ENCODE measurements around the gene PAQR5.
A peak's percentile ranks its signal among the peaks of the same experiment; 100 is the strongest.
"Not testable (repeated sequence)": the region's sequence is repeated elsewhere in the genome, so short reads cannot be mapped to it uniquely, and the experiment has no call there.

PAQR5 gene

GRCh38 chr15:69298697-69299441, at the start of gene PAQR5:
PAQR5 (plus strand) TSS chr15:69298912; CDS start chr15:69360081, 61,169 bp downstream.
- peak; percentile 37 for DNase-seq

- DNase-seq, result no peak
Measured at GRCh38 chr15:69253156-69253555, 45.6 kb upstream of the PAQR5 start.

GRCh38 chr15:69265347-69265955, 33.3 kb upstream of the PAQR5 start:
- peak; percentile 42 for DNase-seq

GRCh38 chr15:69271217-69271616, 27.5 kb upstream of the PAQR5 start:
- no peak for DNase-seq

- DNase-seq, result no peak
Measured at GRCh38 chr15:69272139-69272538, 26.6 kb upstream of the PAQR5 start.

- DNase-seq, result no peak
Measured at GRCh38 chr15:69272891-69273290, 25.8 kb upstream of the PAQR5 start.

- DNase-seq, result no peak
Measured at GRCh38 chr15:69275074-69275670, 23.5 kb upstream of the PAQR5 start.

- no peak for DNase-seq
Measured at GRCh38 chr15:69275933-69276560, 22.7 kb upstream of the PAQR5 start.

- DNase-seq, result no peak
Measured at GRCh38 chr15:69277316-69277715, 21.4 kb upstream of the PAQR5 start.

- no peak for DNase-seq
Measured at GRCh38 chr15:69279636-69280035, 19.1 kb upstream of the PAQR5 start.

GRCh38 chr15:69280783-69281182, 17.9 kb upstream of the PAQR5 start:
- no peak for DNase-seq

- DNase-seq, result no peak
Measured at GRCh38 chr15:69282104-69282743, 16.5 kb upstream of the PAQR5 start.

GRCh38 chr15:69285834-69286233, 12.9 kb upstream of the PAQR5 start:
- no peak for DNase-seq

GRCh38 chr15:69288011-69288410, 10.7 kb upstream of the PAQR5 start:
- no peak for DNase-seq

- DNase-seq, result no peak
Measured at GRCh38 chr15:69288531-69289341, 10.0 kb upstream of the PAQR5 start.

- DNase-seq, result no peak
Measured at GRCh38 chr15:69289342-69290146, 9.2 kb upstream of the PAQR5 start.

GRCh38 chr15:69290346-69291164, 8.2 kb upstream of the PAQR5 start:
- DNase-seq, result no peak

- DNase-seq, result not testable (repeated sequence)
Measured at GRCh38 chr15:69291651-69292050, 7.1 kb upstream of the PAQR5 start.

GRCh38 chr15:69292826-69293420, 5.8 kb upstream of the PAQR5 start:
- no peak for DNase-seq
